Measurements from ENCODE around the gene GSAP.

Gene GSAP

DNA sequence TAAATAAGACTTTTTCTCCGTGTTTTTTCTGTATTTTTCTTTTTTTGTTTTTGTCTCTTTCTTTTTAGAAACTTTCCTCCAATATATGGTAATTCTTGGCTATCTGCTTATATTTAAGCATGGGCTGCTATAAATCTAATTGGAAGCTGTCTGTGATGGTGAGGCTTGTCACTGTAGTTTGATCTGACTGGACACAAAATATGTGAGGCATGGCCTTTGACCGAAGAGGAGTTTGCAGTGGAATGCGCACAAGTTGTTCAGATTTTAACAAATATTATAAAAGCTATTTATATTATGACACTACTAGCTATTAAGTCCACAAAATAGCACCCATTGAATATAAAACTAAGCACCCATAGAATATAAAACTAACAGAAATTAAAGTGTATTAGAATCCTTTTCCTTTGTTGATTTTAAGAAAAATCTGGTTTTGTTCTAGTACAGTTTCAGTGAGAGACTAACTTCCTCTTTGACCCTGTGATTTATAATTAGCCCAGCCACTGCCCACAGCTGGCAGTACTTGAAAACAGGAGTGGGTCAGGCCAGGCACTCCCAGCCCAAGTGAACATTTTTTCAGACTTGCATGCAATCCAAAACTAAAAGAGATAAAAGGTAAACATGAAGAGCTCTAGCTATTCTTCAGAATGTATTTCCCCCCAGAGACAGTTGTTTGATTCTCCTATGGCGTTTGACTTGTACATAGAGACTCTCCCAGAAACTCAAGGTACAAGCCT is 146.6 kb downstream of the GSAP start:
- no peak overlapping the region for H3K4me3 ChIP-seq (ENCODE audit: low read length)
- no peak for DNase-seq (ENCODE audit: low read depth, low spot score)

GRCh38 chr7:77266291-77266794 is 149.8 kb downstream of the GSAP start:
- H3K4me3 ChIP-seq (ENCODE audit: low read length) = no peak overlapping the region
- DNase-seq (ENCODE audit: low read depth, low spot score) = no peak

GRCh38 chr7:77265666-77266065 is 150.5 kb downstream of the GSAP start:
- DNase-seq (ENCODE audit: low read depth, low spot score) = no peak
- H3K4me3 ChIP-seq (ENCODE audit: low read length) = no peak overlapping the region

GRCh38 chr7:77262316-77262715 is 153.8 kb downstream of the GSAP start:
- no peak overlapping the region for H3K4me3 ChIP-seq (ENCODE audit: low read length)
- DNase-seq (ENCODE audit: low read depth, low spot score) = no peak
